CD14-positive monocyte (primary cell): ENCODE data around the gene RTN1. TPM values are rescaled to one million over a fixed set of nuclear protein-coding genes. Genes with fewer than 3 reads are reported as not detected.

ENCODE experiments used
- DNase-seq, 3 donors: peaks; one replicate each; pipeline ENCODE4 v3.0.0-alpha.2; 2011 to 2022
- H2AFZ ChIP-seq: 2 replicates; pipeline ENCODE4 v1.6.0; 2012; ENCODE audit warnings: mild to moderate bottlenecking, low read depth, low read length, inconsistent platforms; ENCODE audit not compliant: insufficient read depth, poor library complexity, severe bottlenecking
- H3K27ac ChIP-seq, 2 donors: 1 replicate in 1 of 2; 2 replicates in 1 of 2; pipeline ENCODE4 v1.5.1; 2012 to 2013; ENCODE audit warnings: low read length in 2 of 2, control low read depth in 1 of 2, inconsistent platforms in 1 of 2, low read depth in 1 of 2, mild to moderate bottlenecking in 1 of 2
- H3K27me3 ChIP-seq, 2 donors: one replicate each; pipeline versions ENCODE4 v1.6.0 to v1.6.1; 2011 to 2013; ENCODE audit warnings: low read length in 2 of 2; ENCODE audit not compliant: control insufficient read depth in 2 of 2, insufficient read depth in 2 of 2
- H3K36me3 ChIP-seq, 2 donors: replicated peaks in 1 of 2; 1 replicate in 1 of 2; 2 replicates in 1 of 2; pipeline versions ENCODE4 v1.5.1 to v1.6.1; 2012 to 2013; ENCODE audit warnings: low read length in 2 of 2, control low read depth in 1 of 2, inconsistent platforms in 1 of 2, mild to moderate bottlenecking in 1 of 2; ENCODE audit not compliant: insufficient read depth in 2 of 2, control insufficient read depth in 1 of 2
- H3K4me1 ChIP-seq, 2 donors: 1 replicate in 1 of 2; 2 replicates in 1 of 2; pipeline versions ENCODE4 v1.5.1 to v1.6.1; 2012 to 2013; ENCODE audit warnings: low read length in 2 of 2, control low read depth in 1 of 2, inconsistent platforms in 1 of 2, mild to moderate bottlenecking in 1 of 2, moderate library complexity in 1 of 2; ENCODE audit not compliant: insufficient read depth in 2 of 2, control insufficient read depth in 1 of 2
- H3K4me2 ChIP-seq: replicated peaks from 2 replicates; pipeline ENCODE3; 2012; ENCODE audit warnings: low read length, moderate library complexity, mild to moderate bottlenecking; ENCODE audit not compliant: poor library complexity, severe bottlenecking; ENCODE audit errors: extremely low read depth
- H3K4me3 ChIP-seq, 3 experiments: fragments of 200-600 bp in 1 of 3; sonication (generic) in 1 of 3; replicated peaks in 1 of 3; 1 replicate in 2 of 3; 2 replicates in 1 of 3; pipeline ENCODE4 v1.5.1; 2011 to 2013; ENCODE audit warnings: low read length in 3 of 3, mild to moderate bottlenecking in 3 of 3, control low read depth in 2 of 3, low read depth in 2 of 3, inconsistent platforms in 1 of 3, moderate library complexity in 1 of 3
- H3K79me2 ChIP-seq: 2 replicates; pipeline ENCODE4 v1.6.0; 2012; ENCODE audit warnings: mild to moderate bottlenecking, control low read depth, inconsistent platforms, low read length, moderate library complexity; ENCODE audit not compliant: insufficient read depth
- H3K9ac ChIP-seq: 2 replicates; pipeline ENCODE4 v1.6.0; 2017; ENCODE audit warnings: low read length, mild to moderate bottlenecking; ENCODE audit not compliant: insufficient read depth, poor library complexity, severe bottlenecking
- H3K9me3 ChIP-seq, 2 donors: replicated peaks in 1 of 2; 1 replicate in 1 of 2; 2 replicates in 1 of 2; pipeline versions ENCODE4 v1.5.1 to v1.6.1; 2012 to 2013; ENCODE audit warnings: low read length in 2 of 2, control low read depth in 1 of 2; ENCODE audit not compliant: control insufficient read depth in 1 of 2, insufficient read depth in 1 of 2
- H4K20me1 ChIP-seq: 2 replicates; pipeline ENCODE4 v1.6.0; 2012; ENCODE audit warnings: mild to moderate bottlenecking, low read length, control low read depth, moderate library complexity; ENCODE audit not compliant: insufficient read depth
- H3K27ac Mint-ChIP-seq, 7 donors: one replicate each; pipeline ENCODE4 v1.8.0; 2020; ENCODE audit warnings: mild to moderate bottlenecking in 7 of 7, mixed read lengths in 7 of 7, moderate library complexity in 6 of 7, inconsistent platforms in 2 of 7
- H3K27me3 Mint-ChIP-seq, 3 donors: one replicate each; pipeline ENCODE4 v1.8.0; 2021 to 2022; ENCODE audit warnings: low read depth in 3 of 3, mild to moderate bottlenecking in 3 of 3, mixed read lengths in 3 of 3, moderate library complexity in 3 of 3, inconsistent platforms in 1 of 3
- H3K36me3 Mint-ChIP-seq, 2 donors: one replicate each; pipeline ENCODE4 v1.8.0; 2020; ENCODE audit warnings: mixed read lengths in 2 of 2, inconsistent platforms in 1 of 2, mild to moderate bottlenecking in 1 of 2
- H3K4me1 Mint-ChIP-seq: one replicate; pipeline ENCODE4 v1.8.0; 2020; ENCODE audit warnings: mild to moderate bottlenecking, mixed read lengths
- H3K4me3 Mint-ChIP-seq, 2 donors: one replicate each; pipeline ENCODE4 v1.8.0; 2020; ENCODE audit warnings: mild to moderate bottlenecking in 2 of 2, mixed read lengths in 2 of 2, moderate library complexity in 1 of 2
- H3K9me3 Mint-ChIP-seq, 7 donors: one replicate each; pipeline ENCODE4 v1.8.0; 2020 to 2022; ENCODE audit warnings: mixed read lengths in 7 of 7, mild to moderate bottlenecking in 6 of 7, moderate library complexity in 6 of 7, inconsistent platforms in 2 of 7
- WGBS: methylation state at CpG from one replicate; pipeline ENCODE4 v1.1.5; 2013; ENCODE audit warnings: missing lambda C conversion rate; ENCODE audit not compliant: insufficient coverage; 5-methylcytosine and 5-hydroxymethylcytosine counted together
- intact Hi-C, 2 donors: fragments of 100-400 bp; cut with micrococcal nuclease; formaldehyde crosslinking; loops; one replicate each; pipeline versions ENCODE4 v1.15.0 to v1.15.1; 2023
- polyA plus RNA-seq, 3 donors: library from polyadenylated mRNA; depleted of rRNA in 1 of 3; unstranded in 2 of 3; stranded (reverse) in 1 of 3; fragments of 300-500 nt in 2 of 3; fragments of >200 nt in 1 of 3; fragmentation: Illumina TruSeq in 2 of 3; gene quantifications; 1 replicate in 2 of 3; 2 replicates in 1 of 3; pipeline ENCODE4 v1.2.3, GENCODE V29; 2012 to 2021
- TF ChIP-seq, protein P1 (sequence below): fragments of 200-600 bp; IDR thresholded peaks from one replicate; pipeline ENCODE4 v1.8.0; 2022; ENCODE audit warnings: antibody characterized with exemption, mild to moderate bottlenecking

The RTN1 gene
- polyA plus RNA-seq, 3 donors: 40.2 to 75.1 (median 55.0) TPM

DNA sequence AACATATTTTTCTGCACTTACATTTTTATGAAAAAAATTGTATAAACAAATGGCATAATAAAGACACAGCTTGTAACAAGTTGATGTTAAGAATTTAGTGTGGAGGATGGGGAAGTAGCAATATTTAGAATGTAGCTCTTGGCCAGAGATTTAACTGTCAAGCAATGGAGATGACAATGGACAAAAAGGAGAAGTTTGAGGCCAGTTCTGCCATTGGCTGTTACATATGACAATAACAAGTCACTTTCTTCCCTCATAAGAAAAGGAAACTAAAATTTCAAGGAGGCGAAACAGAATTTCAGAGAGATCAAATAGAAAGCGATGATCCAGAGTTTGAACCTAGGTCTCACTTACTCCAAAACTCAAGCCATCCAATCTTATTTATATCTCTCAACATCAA lies 171.1 kb downstream of the RTN1 start:
- peak; percentile 60 to 83 (median 77) for DNase-seq
- Histone ChIP-seq H2AFZ (peak overlapping the region; percentile 62), H3K4me1 (peaks cover 22 to 23% of the 10 kb centered on the region in 2 donors), H4K20me1 (peaks cover 39% of the 10 kb centered on the region), H3K79me2 (no peaks in the 10 kb centered on the region), H3K27ac (peak overlapping the region in 1 of 2 donors; percentile 85), H3K27me3 (no peaks in the 10 kb centered on the region), H3K36me3 (no peaks in the 10 kb centered on the region), H3K9ac (peak overlapping the region; percentile 42), H3K9me3 (no peaks in the 10 kb centered on the region), H3K4me2 (peak overlapping the region; percentile 65), H3K4me3 (peak overlapping the region; percentile 14 to 60 (median 55))
- H3K9me3 Mint-ChIP-seq: peaks cover 0 to 4% (median 0%) of the 10 kb centered on the region in 7 donors
- H3K27ac Mint-ChIP-seq: peak overlapping the region; percentile 90 to 96 (median 94)
- peaks cover 0 to 4% of the 10 kb centered on the region in 2 donors for H3K36me3 Mint-ChIP-seq
- intact Hi-C loops: no loop called here
- peaks cover 27% of the 10 kb centered on the region for H3K4me1 Mint-ChIP-seq
- peak overlapping the region; percentile 42 to 84 for H3K4me3 Mint-ChIP-seq
- TF ChIP-seq, protein P1, sequence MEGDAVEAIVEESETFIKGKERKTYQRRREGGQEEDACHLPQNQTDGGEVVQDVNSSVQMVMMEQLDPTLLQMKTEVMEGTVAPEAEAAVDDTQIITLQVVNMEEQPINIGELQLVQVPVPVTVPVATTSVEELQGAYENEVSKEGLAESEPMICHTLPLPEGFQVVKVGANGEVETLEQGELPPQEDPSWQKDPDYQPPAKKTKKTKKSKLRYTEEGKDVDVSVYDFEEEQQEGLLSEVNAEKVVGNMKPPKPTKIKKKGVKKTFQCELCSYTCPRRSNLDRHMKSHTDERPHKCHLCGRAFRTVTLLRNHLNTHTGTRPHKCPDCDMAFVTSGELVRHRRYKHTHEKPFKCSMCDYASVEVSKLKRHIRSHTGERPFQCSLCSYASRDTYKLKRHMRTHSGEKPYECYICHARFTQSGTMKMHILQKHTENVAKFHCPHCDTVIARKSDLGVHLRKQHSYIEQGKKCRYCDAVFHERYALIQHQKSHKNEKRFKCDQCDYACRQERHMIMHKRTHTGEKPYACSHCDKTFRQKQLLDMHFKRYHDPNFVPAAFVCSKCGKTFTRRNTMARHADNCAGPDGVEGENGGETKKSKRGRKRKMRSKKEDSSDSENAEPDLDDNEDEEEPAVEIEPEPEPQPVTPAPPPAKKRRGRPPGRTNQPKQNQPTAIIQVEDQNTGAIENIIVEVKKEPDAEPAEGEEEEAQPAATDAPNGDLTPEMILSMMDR: no peak
- 39% methylated on average over 2 of the region's 2 CpGs for WGBS
- H3K27me3 Mint-ChIP-seq: peaks cover 0 to 2% (median 0%) of the 10 kb centered on the region in 3 donors

DNA sequence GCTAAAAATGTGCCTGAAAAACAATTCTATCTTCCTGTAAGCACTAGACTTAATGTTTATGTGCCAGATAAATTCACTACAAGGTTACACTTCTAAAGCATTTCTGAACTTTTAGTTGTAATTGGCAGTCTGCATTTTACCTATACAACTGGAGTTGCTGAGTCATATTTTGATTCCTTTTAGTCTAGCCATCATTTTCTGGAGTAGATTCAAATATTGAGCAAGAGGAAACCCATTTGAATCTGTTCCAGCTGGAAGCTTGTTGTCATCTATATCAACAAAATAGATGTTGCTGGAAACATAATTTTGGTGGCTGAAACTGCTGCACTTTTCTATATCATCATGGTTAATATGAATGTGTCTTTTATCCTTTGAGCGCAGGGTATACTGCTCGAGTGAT lies 171.8 kb downstream of the RTN1 start:
- H3K4me1 Mint-ChIP-seq: peaks cover 20% of the 10 kb centered on the region
- DNase-seq: peak in 1 of 3 donors; percentile 1
- intact Hi-C loops: no loop called here

More for the DNA sequence above, 171.8 kb downstream of the RTN1 start:
- H3K9me3 ChIP-seq: no peaks in the 10 kb centered on the region
- H4K20me1 ChIP-seq: peaks cover 37% of the 10 kb centered on the region
- peaks cover 0 to 4% (median 0%) of the 10 kb centered on the region in 7 donors for H3K9me3 Mint-ChIP-seq
- peaks cover 15 to 16% of the 10 kb centered on the region in 2 donors for H3K4me1 ChIP-seq
- WGBS: no CpG with 5 or more reads among the region's 2 CpGs
- H3K4me3 Mint-ChIP-seq: no peak overlapping the region
- no peaks in the 10 kb centered on the region for H3K79me2 ChIP-seq
- H3K27me3 Mint-ChIP-seq: peaks cover 0 to 2% (median 0%) of the 10 kb centered on the region in 3 donors
- H3K27me3 ChIP-seq: no peaks in the 10 kb centered on the region
- H3K27ac Mint-ChIP-seq: peak overlapping the region in 1 of 7 donors; percentile 34
- TF ChIP-seq, protein P1: no peak
- no peaks in the 10 kb centered on the region for H3K36me3 ChIP-seq
- H3K4me2 ChIP-seq: no peak overlapping the region
- no peak overlapping the region for H3K9ac ChIP-seq
- H3K27ac ChIP-seq: no peak overlapping the region
- H3K4me3 ChIP-seq: no peak overlapping the region
- H3K36me3 Mint-ChIP-seq: peaks cover 0 to 4% of the 10 kb centered on the region in 2 donors
- H2AFZ ChIP-seq: no peak overlapping the region
